ENCODE data around the gene PTGR3.

DNA sequence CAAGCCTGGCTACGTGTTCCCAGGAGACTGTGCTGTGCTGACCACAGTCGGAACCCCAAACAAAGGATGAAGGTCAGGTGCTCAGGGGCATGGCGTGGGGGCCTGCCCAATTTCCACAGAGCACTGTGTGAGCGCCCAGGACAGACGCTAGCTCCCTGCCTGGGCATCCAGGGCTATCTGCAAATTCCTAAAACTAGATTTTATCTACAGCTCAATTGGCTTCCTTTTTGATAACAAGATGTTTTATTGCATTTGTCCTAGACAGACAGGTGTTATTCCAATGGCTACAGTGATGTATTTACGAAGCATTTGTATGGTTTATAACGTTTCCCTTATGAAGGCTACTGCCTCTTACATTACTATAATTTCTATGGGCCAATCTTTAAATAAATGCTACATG is 16.0 kb downstream of the PTGR3 start:
- no peak for TF ChIP-seq EZH2phosphoT487 (IDR thresholded peaks at IDR 0.05; ENCODE audit: borderline replicate concordance, low read depth, low read length)
- TF ChIP-seq, protein P1, sequence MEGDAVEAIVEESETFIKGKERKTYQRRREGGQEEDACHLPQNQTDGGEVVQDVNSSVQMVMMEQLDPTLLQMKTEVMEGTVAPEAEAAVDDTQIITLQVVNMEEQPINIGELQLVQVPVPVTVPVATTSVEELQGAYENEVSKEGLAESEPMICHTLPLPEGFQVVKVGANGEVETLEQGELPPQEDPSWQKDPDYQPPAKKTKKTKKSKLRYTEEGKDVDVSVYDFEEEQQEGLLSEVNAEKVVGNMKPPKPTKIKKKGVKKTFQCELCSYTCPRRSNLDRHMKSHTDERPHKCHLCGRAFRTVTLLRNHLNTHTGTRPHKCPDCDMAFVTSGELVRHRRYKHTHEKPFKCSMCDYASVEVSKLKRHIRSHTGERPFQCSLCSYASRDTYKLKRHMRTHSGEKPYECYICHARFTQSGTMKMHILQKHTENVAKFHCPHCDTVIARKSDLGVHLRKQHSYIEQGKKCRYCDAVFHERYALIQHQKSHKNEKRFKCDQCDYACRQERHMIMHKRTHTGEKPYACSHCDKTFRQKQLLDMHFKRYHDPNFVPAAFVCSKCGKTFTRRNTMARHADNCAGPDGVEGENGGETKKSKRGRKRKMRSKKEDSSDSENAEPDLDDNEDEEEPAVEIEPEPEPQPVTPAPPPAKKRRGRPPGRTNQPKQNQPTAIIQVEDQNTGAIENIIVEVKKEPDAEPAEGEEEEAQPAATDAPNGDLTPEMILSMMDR (conservative IDR thresholded peaks at IDR 0.05; ENCODE audit: low read length): no peak

Data from OCI-LY7 (cell line).